Right ventricle myocardium superior (tissue), 1 donor: Measurements from ENCODE around the gene DUSP2. TPM values are rescaled to one million over a fixed set of nuclear protein-coding genes. Genes with fewer than 3 reads are reported as not detected.
A peak's percentile ranks its signal among the peaks of the same experiment; 100 is the strongest.
"Not testable (repeated sequence)": the region's sequence is repeated elsewhere in the genome, so short reads cannot be mapped to it uniquely, and the experiment has no call there.

ENCODE experiments used
- ATAC-seq: fragments of 200-7000 bp; cut with Tn5 transposase; one replicate; pipeline ENCODE4 v1.9.1; 2020; ENCODE audit warnings: mild to moderate bottlenecking; ENCODE audit not compliant: poor library complexity
- DNase-seq: peaks from one replicate; pipeline ENCODE4 v3.0.0-alpha.2; 2020
- intact Hi-C: fragments of 100-400 bp; cut with DNase I; formaldehyde crosslinking; loops from one replicate; pipeline ENCODE4 v1.11.2; 2022
- total RNA-seq: library from RNA; stranded (reverse); fragmentation: NEBNext Ultra II Directional; extraction: Animal tissue kit (Norgen Biotek cat#: 25700); gene quantifications from one replicate; pipeline ENCODE4 v1.2.1, GENCODE V29; 2021
- donor health status: DM: no; HTN: yes; CAD: no; lungs with severe emphysema.

DUSP2 gene
- total RNA-seq, 1 donor from 2014 or later, result 1.5 TPM

DNA sequence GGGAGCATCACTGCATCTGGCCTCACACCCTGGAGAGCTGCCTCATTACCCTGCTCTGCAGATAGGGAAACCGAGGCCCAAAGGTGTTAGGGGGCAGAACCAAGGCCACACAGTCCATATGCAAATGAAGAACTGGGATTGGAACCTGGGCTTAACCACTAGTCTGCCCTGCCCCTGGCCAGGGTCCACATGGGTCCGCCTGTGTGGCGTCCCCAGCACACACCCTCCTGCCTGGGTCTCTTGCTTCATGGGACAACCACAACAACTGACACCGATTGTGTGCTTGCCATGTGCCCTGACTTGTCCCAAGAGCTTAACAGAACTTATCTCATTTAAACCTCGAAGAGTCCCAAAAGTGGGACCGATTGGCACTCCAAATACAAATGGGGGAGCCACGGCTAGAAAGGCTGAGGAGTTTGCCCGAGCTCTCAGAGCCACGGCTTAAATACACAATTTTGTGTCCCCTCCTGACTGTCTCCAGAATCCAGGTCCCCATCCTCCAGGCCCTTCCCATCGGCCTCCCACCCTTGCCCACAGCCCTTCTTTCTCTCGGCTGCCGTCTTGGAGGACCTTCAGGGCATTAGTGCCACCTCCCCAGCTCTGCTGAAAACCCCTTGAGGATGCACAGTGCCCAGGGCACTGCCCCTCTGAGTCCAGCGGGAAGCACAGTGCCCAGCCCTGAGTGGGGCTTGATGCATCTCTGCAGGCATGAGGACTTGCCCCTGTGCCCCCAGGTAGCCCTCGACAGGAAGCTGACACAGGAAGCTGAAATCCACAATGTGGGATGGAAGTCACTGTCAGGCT is 5.8 kb upstream of the DUSP2 start:
- intact Hi-C loops, result no loop called here
- ATAC-seq (no peak), DNase-seq (no peak)

DNA sequence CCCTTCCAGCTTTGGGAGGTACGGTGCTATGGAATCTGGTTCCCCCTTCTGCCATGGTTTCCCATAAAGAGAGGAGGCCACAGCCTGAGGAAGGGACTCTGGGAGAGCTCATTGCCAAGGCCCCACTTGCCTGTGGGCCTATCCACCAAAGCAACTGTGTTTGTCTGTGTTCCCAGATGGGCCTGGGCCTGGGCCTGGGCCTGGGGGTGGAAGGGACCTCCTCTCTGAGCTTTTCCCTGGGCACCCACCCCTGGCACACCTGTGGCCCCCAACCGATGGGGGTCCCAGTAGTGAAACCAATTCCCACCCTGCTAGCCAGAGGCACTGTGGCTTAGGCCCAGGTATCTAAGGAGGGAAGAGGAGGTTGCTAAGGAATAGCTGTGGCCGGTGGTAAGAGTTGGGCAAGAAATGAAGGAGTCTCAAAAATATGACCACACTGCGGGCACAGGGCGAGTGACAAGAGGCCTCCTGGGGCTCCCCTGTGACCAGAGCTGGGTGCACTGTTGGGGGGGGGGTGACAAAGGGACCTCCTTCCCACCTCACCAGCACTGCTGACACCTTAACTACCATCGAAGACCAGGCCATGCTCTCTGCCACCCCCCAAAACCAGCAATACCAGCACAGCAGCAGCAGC is 4.9 kb upstream of the DUSP2 start:
- ATAC-seq, result no peak
- DNase-seq, result no peak
- intact Hi-C loops, result no loop called here

DNA sequence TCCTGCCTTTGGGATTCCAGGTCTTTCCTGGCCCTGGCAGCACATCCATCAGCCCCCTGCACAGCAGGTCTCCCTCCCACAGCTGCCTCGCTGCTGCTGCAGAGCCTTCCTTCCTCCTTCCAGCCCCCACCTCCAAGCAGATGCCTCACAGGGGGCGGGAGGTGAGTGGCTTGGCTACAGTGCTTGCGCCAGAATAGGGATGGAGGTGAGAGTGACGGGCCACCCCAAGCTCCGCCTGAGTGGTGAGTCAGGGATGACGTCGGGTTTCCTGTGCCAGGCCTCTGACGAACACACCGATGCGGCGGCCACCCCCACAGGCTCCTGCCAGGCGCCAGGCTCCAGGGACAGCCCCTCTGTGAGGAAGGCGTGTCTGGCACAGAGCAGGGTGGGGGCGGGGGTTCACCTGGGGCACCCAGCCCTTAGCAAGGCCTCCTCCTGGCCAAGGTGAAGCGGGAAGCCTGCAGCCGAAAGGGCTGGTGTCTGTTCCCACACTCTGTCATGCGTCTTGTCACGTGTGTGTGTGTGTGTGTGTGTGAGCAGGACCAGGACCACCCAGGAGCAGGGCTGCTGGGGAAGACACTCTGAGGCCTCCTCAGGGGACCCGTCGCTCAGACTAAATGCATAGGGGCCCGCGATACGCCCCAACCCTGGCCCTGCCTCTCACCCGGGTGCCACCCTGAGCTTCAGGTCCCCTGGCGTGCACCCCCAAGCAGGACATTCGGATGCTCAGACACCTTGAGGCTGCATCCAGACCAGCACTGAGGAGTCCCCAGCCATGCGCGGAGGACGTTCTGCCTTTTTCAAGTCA is 3.4 kb upstream of the DUSP2 start:
- ATAC-seq, result no peak
- intact Hi-C loops, result loop anchor here (10.0 kb wide), 1 partner anchor 116 kb away; the partner anchor contains the start of genes CIAO1 and TMEM127

DNA sequence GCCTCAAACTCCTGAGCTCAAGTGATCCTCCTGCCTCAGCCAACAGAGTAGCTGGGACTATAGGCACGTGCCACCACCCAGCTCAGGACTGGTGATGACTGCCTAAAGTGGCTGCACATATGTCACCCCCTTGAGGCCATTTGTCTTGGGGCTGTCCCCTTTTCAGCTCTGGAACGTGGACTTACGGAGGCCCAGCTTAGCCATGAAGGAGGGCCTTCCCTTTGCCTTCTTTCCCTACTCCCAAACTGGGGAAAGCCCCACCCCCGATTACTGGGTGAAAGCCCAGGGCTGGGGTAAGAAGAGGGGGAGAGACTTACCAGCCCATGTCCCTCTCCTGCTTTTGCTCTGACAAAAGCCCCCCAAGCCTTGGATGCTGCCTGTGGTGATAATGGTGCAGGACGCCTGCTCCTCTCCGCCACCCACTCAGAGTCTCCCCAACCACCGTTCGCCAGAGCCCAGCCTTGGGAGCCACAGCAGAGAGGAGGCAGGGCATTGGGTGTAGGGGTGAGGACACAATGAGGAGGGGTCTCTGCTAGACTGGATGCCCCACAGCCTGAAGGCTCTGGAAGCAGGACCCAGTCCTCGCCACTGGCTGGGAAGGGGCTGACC is 2.5 kb upstream of the DUSP2 start:
- intact Hi-C loops, result loop anchor here (10.0 kb wide), 1 partner anchor 117 kb away; the partner anchor contains the start of genes CIAO1 and TMEM127
- DNase-seq (peak; percentile 10), ATAC-seq (no peak)

More for the DNA sequence above, 3.4 kb upstream of the DUSP2 start:
- DNase-seq, result peak; percentile 71

DNA sequence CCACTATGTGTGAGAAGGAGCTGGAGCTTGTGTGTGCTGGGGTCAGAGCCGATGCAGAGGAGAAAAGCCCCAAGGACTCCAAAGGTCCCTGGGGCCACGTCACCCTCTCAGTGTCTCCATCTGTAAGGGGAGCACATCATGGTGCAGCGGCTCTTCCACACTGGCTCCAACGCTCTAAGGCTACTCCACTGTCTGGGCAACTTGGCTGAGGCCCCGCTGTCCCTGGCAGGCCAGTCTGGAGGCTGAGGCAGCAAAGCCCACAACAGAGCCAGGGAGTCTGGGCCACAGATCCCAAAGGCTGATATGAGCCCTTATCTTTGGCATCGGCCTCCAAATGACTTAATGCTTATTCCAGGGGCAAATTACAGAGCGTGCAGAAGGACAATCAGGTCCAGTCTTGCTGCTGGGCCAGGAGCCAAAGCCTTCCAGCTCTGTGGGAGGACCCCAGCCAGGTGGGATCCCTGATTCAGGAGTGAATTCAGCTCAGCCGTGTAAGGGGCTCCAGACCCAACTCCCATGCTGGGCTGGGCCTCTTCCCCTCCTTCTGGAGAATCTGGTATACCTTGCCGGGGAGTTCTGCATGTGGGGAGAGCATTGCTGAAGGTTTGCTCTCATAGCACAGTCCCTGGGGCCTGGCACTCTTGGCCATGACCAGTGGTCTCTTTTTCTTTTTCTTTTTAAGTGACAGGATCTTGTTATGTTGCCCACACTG is 1.8 kb upstream of the DUSP2 start:
- DNase-seq (peak; percentile 48), ATAC-seq (no peak)
- intact Hi-C loops, result loop anchor here (10.0 kb wide), 1 partner anchor 118 kb away; the partner anchor contains the start of genes CIAO1 and TMEM127

DNA sequence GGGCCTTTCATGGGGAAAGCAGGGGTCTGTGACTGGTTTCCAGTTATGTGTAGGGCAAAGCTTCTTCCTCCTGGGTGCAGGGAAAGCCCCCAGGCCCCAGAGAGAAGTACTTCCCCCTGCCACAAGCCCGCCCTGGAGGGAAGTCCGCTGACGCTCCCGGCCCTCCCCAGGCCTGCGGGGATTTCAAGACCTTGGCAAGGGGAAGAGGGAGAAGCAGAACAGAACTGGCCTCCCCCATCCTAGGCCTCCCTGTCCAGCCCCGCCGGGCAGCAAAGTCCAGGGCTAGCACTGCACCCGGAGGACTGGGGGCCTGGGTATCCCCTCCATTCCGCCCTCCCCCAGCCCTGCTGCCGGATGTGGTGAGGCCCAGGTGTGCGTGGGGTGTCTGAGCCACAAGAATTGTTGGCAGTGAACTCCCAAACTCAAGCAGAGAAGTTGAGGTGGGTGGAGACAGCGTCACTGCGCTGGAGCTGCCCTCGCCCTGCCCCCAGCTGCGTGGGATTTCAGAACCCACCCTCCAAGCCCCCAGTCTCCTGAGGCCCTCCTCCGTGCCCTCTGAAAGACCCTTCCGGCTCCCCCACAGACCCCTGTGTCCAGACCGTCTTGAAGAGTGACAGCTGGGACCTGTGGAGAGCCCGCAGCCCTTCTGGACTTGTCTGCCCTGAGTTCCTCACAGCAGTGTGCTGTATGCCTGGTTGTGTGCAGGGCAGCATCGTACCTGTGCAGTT is 1.1 kb upstream of the DUSP2 start:
- ATAC-seq (peak; percentile 36), DNase-seq (peak; percentile 77)
- intact Hi-C loops, result loop anchor here (10.0 kb wide), 1 partner anchor 118 kb away; the partner anchor contains the start of genes CIAO1 and TMEM127

DNA sequence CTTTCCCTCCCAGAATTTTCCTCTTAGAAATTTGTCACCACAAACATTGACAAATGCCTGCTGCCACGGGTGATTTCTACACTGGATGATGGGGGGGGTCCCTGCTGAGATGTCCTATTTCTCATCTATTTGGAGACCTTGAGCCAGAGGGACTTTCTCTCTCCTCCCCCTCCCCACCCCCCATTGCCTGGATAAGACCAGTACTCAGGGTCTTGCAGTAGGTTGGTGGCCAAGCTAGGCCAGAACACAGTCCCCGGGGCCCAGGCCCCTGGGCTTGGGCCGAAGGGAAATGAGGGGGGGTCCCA is 560 bp upstream of the DUSP2 start:
- intact Hi-C loops, result loop anchor here (10.0 kb wide), 1 partner anchor 119 kb away; the partner anchor contains the start of genes CIAO1 and TMEM127
- DNase-seq, result no peak
- ATAC-seq, result no peak

DNA sequence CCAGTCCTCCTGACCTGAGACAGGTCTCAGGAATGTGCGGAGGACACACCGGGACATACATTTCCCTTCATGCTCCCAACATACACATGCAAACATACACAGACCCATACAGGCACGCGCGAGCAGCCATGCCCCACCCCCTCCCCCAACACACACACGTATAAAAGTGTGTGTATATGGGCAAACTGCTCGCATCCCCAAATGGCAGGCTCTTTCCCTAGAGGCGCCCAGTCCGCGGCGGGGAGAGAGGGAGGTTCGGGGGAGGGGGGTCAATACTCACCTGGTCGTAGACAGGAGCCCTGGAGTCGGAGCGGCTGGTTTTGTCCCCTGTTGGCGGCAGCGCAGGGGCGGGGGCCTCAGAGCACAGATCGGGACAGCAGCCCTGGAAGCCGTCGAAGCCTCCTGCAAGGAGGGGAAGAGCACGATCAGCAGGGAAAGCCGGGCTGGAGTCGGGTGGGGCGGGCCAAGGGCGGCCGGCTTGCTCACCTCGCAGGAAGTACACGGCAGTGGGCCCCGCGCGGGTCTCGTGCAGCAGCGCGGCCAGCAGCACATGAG is 682 bp downstream of the DUSP2 start:
- ATAC-seq (no peak), DNase-seq (no peak)
- intact Hi-C loops, result loop anchor here (10.0 kb wide), 1 partner anchor 120 kb away; the partner anchor contains the start of genes CIAO1 and TMEM127

DNA sequence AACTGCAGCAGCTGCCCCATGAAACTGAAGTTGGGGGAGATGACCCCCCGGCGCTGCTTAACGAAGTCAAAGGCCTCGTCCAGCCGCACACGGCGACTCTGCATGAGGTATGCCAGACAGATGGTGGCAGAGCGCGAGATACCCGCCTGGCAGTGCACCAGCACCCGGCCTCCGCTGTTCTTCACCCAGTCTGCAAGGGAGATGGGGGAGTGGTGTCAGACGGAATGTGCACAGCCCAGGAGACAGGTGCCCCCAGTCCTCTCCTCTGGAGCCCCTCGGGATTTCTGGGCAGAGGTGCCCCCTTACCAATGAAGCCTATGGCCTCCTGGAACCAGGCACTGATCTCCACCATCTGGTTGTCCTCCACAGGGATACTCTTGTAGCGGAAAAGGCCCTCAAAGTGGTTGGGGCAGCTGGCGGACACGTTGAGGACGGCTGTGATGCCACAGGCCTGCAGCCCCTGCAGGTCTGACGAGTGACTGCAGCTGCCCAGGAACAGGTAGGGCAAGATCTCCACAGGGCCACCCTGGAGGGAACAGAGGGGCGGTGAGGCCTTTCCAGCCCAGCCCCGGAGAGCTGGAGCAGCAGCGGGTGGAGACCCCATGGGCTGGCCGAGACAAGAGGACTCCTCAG is 1.3 kb downstream of the DUSP2 start:
- no peak for ATAC-seq
- intact Hi-C loops, result loop anchor here (10.0 kb wide), 1 partner anchor 121 kb away; the partner anchor contains the start of genes CIAO1 and TMEM127

DNA sequence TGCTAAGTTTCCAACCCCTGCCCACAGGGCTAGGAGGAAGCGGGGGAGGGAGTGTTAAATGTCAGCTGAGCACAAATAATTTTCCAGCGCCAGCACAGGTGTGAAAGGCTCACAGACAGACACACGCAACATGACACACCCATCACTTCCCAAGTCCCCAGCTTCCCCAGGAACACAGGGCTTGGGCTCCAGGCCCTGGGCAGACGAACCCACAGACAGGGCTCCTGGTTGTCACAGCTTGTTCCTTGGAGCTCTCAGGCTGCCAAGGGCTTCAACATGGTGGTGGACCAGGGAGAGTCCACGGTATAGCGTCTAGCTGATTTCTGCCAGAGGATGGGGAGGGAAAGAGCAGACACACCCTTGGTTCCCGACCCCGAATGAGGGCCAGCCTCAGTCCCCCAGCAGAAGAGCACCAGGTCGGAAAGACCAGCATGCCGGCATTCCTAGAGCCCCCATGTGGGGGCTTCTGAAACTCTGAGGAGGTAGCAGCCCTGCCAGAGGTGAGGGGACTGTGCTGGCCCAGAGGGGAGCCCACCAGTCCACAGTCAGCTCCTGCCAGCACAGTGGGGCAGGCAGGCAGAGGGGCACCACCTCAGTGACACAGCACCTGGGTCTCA is 1.9 kb downstream of the DUSP2 start:
- DNase-seq, result peak; percentile 30
- intact Hi-C loops, result loop anchor here (10.0 kb wide), 1 partner anchor 121 kb away; the partner anchor contains the start of genes CIAO1 and TMEM127
- ATAC-seq, result no peak

More for the DNA sequence above, 1.3 kb downstream of the DUSP2 start:
- DNase-seq, result peak; percentile 31

DNA sequence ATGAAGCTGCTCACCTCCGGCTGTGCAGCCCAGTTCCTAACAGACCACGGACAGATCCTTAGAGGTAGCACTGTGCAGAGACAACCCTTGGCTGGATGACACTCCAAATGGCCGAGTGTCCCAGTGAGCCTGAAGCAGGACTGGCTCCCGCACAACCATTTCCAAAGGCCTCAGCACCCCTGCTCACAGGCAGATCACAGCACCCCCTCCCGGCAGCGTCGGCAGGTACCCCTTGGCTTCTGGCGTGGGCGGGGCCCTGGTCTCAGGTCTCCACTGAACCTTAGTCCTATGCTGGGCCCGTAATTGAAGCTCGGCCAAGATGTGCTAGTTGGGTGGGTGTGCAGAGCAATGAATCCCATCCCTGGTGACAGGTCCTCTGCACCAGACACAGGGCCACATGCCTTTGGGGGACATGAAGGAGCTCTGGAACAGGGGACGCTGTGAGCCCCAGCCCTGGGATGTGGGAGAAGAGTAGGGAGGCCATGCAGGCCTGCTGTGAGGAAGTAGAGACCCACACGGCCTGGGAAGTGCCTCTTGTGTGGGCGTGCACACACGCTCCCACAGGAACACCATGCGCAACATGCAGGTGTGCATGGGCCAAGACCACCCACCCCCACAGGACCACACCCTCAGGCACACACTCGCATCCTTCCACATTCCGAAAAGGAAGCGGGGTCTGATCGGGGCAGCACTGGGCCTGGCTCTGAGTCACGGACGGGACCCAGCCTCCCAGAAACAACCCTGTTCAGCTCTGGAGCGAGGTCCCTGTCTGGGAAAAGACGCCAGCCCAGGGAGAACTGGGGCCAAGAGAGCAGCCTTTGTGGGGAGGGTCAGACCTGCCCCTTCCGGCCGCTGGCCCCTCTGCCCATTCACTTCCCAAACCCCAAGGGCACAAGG is 2.8 kb downstream of the DUSP2 start:
- DNase-seq, result peak; percentile 40
- intact Hi-C loops, result loop anchor here (10.0 kb wide), 1 partner anchor 122 kb away; the partner anchor contains the start of genes CIAO1 and TMEM127
- no peak for ATAC-seq

DNA sequence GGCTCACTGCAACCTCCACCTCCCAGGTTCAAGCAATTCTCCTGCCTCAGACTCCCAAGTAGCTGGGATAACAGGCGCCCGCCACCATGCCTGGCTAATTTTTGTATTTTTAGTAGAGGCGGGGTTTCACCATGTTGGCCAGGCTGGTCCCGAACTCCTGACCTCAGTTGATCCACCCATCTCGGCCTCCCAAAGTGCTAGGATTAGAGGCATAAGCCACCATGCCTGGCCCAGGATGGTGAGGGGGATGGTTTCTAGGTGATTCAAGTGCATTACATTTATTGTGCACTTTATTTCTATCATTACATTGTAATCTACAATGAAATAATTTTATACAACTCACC is 3.6 kb downstream of the DUSP2 start:
- DNase-seq, ATAC-seq: not testable (repeated sequence)
- intact Hi-C loops, result loop anchor here (10.0 kb wide), 1 partner anchor 123 kb away; the partner anchor contains the start of genes CIAO1 and TMEM127

DNA sequence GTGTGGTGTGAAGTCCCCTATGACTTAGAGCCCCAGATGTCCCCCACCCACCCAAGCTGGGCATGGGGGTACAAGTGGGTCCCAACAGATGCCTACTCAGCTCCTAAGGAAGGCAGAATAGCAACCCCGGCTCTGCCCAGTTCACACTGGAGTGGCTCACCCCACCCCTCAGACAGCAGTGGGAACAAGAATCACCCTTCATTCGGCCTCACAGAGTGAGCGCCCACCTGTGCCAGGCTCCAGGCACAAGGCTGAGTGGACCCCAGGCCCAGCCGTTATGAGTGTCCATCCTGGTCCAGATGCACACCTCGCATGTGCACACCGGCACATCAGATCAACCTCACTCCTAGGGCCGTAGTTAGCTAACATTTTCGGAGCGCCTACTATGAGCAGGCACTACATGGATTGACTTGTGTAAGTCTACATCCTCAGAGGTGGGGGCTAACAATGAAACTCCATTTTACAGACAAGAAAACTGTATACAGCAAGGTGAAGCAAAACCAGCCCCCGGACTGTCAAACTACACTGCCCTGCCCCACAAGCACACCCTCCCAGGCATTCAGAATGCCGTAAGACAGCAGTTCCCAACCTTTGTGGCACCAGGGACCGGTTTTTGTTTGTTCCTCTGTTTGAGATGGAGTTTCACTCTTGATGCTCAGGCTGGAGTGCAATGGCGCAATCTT is 4.2 kb downstream of the DUSP2 start:
- ATAC-seq (no peak), DNase-seq (peak; percentile 24)
- intact Hi-C loops, result loop anchor here (10.0 kb wide), 1 partner anchor 124 kb away; the partner anchor contains the start of genes CIAO1 and TMEM127

DNA sequence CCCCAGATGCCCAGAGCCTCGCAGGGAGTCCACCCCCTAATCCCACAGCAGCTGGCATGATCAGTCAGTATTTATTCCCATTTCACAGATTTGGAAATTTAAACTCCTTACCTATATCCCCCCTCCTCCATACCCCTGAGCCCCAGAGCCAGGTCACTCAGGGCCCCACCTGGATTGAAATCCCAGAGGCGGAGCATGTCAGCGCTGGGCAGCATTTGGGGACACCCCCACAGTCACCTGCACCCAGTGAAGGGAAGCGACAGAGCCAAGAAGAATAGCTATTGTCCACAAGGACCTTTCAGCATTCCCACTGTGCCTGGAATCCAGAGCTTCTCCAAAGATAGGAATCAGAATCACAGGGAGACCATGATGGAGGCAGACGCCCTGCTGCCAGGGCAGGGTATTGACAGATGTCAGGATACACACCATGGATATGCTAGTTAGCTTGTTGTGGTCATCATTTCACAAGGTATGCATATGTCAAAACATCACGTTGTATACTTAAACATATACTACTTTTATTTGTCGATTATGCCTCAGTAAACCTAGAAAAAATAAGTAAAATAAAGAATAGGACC is 6.0 kb downstream of the DUSP2 start:
- peak; percentile 11 for DNase-seq
- ATAC-seq, result no peak
- intact Hi-C loops, result loop anchor here (5.0 kb wide), 1 partner anchor 368 kb away; the partner anchor contains the start of gene NEURL3
